Ectodermal cell (in vitro differentiated cells): Measurements from ENCODE around the gene GATD1.

ENCODE experiments used
- H3K27ac ChIP-seq: 2 replicates; pipeline ENCODE4 v1.7.0; 2013; ENCODE audit warnings: mild to moderate bottlenecking, low read depth, low read length; ENCODE audit not compliant: insufficient read depth, poor library complexity, severe bottlenecking
- H3K27me3 ChIP-seq: 2 replicates; pipeline ENCODE4 v1.7.0; 2013; ENCODE audit warnings: mild to moderate bottlenecking, low read length; ENCODE audit not compliant: insufficient read depth, control insufficient read depth, poor library complexity, severe bottlenecking
- H3K36me3 ChIP-seq: one replicate; pipeline ENCODE4 v1.7.0; 2013; ENCODE audit warnings: low read length; ENCODE audit not compliant: control insufficient read depth, insufficient read depth
- H3K4me1 ChIP-seq: one replicate; pipeline ENCODE4 v1.7.0; 2013; ENCODE audit warnings: low read length; ENCODE audit not compliant: control insufficient read depth, insufficient read depth
- H3K4me3 ChIP-seq: 2 replicates; pipeline ENCODE4 v1.7.0; 2013; ENCODE audit warnings: low read depth, low read length, control low read depth; ENCODE audit not compliant: insufficient read depth
- H3K9me3 ChIP-seq: 2 replicates; pipeline ENCODE4 v1.7.0; 2013; ENCODE audit warnings: mild to moderate bottlenecking, low read length, moderate library complexity; ENCODE audit not compliant: control insufficient read depth
- WGBS, 2 experiments: methylation state at CpG; one replicate each; pipeline ENCODE4 v1.1.7; 2013; ENCODE audit warnings: missing lambda C conversion rate in 2 of 2; 5-methylcytosine and 5-hydroxymethylcytosine counted together

The GATD1 gene

DNA sequence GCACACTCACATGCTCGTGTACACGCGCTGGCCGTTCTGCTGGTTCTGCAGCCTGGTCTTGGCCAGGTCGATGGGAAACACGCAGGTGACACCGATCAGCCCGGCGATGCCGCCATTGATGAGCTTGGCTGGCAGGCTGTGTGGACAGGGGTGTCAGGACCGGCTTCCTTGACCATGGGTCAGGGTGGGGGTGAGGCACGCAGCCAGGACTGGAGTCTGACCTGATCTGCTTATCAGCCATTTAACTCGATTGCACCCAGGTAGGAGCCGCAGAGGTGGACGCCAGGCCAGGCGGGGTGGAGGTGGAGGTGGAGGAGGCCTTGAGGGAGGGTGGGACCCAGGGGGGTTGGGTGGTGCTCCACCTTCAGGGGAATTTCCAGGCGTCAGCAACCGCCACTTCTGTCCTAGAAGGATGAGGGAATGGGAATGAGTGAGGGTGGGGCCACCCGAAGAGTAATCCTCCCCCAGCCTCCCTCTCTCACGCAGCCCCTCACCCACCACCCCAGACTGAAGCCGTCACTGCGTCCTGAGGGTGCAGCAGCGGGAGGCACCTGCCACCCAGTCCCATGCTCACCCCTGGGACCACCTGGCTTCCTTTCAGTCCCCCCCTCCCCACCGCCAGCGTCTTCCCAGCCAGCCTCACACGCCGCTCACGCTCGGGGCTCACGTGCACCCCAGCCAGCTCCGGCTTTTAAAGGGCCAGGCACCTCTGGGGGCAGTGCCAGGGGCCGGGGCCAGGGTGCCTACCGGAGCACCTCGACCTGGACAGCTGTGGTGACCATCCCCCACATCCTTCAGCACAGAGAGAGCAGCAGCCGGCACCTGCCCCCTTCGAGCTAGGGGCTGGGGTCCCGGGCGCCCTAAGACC lies 17.7 kb upstream of the GATD1 start:
- Histone ChIP-seq H3K27ac (no peak overlapping the region), H3K9me3 (no peaks in the 10 kb centered on the region), H3K36me3 (peaks cover 15% of the 10 kb centered on the region), H3K27me3 (no peaks in the 10 kb centered on the region), H3K4me3 (no peak overlapping the region), H3K4me1 (peaks cover 25% of the 10 kb centered on the region)
- WGBS, 2 experiments, result 88 to 90% methylated on average over 38 of the region's 38 CpGs

DNA sequence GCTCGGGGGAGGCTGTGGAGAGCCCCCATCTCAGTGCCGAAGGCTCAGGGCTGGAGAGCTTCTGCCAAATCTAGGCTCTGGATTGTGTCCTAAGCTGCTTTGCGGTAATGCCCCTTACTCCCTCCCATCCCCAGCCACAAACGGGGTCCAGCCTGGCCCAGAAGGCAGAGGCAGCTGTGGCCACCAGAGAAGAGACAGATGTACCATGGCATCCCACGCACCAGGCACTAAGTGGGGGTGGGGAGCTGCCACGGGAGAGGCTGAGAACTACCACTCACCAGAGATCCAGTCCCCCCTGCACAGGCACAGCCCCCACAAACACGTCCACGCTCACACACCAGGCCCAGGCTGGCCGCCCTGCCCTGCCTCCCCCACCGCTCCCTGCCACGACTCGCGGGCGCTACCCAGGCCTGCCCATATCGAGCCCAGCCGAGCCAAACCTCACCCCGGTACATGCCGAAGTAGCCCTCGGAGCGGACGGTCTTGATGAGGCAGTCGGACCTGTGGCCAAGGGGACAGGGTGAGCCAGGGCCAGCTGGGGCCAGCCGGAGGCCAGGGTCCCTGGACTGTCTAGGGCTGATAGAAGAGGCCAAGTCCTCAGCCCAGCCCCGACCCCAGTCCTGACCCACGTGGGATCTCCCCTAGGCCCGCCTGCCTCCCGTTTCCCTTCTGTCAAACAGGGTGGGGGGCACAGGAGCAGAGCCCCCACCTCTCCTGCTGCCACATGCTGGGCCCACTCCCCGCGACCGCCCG lies 16.9 kb upstream of the GATD1 start:
- H3K9me3 ChIP-seq, result no peaks in the 10 kb centered on the region
- H3K27ac ChIP-seq, result no peak overlapping the region
- peaks cover 25% of the 10 kb centered on the region for H3K4me1 ChIP-seq
- 94 to 96% methylated on average over 31 of the region's 31 CpGs for WGBS, 2 experiments
- H3K27me3 ChIP-seq, result no peaks in the 10 kb centered on the region
- H3K4me3 ChIP-seq, result no peak overlapping the region
- H3K36me3 ChIP-seq, result peaks cover 15% of the 10 kb centered on the region

DNA sequence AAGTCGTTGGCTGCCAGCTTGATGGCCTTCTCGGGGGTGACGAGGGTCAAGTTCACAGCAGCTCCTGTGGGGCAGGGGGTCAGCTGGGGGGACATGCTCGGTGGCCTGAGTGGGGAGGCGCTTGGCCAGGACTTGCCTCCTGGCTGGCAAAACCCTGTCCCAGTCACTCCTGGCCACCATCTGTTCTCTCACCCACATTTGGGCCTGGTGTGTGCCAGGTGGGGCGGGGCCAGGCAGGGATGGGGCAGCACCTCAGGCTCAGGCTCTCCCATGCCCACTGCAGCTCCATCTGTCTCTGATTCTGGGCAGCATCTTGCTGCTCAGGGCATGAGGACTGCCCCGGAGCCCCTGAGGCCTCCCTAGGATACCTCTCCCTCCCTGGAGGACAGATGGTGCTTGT lies 16.3 kb upstream of the GATD1 start:
- H3K27ac ChIP-seq, result no peak overlapping the region
- H3K4me1 ChIP-seq, result peaks cover 32% of the 10 kb centered on the region
- H3K27me3 ChIP-seq, result no peaks in the 10 kb centered on the region
- H3K9me3 ChIP-seq, result no peaks in the 10 kb centered on the region
- WGBS, 2 experiments, result 87 to 88% methylated on average over 7 of the region's 7 CpGs
- H3K36me3 ChIP-seq, result peaks cover 15% of the 10 kb centered on the region
- H3K4me3 ChIP-seq, result no peak overlapping the region

DNA sequence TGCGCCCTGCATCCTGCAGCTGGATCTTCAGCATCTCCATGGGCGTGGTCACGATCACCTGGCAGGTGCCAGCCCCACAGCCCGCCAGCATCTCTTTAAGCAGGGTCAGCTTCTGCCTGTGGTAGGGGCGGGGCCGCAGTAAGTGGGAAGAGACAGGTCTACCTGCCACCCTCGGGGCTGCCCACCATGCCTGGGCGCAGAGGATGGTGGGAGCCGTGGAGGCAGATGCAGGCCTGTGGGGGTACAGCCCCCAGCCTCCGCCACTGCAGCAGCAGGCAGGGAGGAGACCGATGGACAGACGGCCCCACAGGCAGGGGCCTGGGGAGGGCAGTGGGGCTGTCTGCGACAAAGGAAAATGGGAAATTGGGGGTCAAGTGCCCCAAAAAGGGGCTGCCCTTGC lies 15.6 kb upstream of the GATD1 start:
- Histone ChIP-seq H3K27ac (no peak overlapping the region), H3K36me3 (peaks cover 15% of the 10 kb centered on the region), H3K4me1 (peaks cover 35% of the 10 kb centered on the region), H3K9me3 (no peaks in the 10 kb centered on the region), H3K4me3 (no peak overlapping the region), H3K27me3 (no peaks in the 10 kb centered on the region)
- 95% methylated on average over 13 of the region's 13 CpGs for WGBS, 2 experiments

DNA sequence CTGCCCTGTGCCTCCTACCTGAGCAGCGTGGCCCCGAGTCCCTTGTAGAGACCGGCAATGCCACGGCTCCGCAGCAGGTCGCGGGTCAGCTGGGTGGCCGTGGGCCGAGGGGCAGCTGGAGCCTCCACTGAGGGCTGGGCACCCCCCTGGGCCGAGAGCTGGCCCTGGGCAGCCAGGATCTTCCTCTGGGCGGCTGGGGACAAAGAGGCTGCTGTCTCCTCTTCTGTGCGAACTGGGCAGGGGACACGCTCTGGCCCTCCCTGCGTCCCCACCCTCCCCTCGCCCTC lies 15.2 kb upstream of the GATD1 start:
- H3K9me3 ChIP-seq, result no peaks in the 10 kb centered on the region
- peaks cover 15% of the 10 kb centered on the region for H3K36me3 ChIP-seq
- peaks cover 35% of the 10 kb centered on the region for H3K4me1 ChIP-seq
- H3K27ac ChIP-seq, result no peak overlapping the region
- no peaks in the 10 kb centered on the region for H3K27me3 ChIP-seq
- no peak overlapping the region for H3K4me3 ChIP-seq
- 94 to 96% methylated on average over 15 of the region's 15 CpGs for WGBS, 2 experiments

DNA sequence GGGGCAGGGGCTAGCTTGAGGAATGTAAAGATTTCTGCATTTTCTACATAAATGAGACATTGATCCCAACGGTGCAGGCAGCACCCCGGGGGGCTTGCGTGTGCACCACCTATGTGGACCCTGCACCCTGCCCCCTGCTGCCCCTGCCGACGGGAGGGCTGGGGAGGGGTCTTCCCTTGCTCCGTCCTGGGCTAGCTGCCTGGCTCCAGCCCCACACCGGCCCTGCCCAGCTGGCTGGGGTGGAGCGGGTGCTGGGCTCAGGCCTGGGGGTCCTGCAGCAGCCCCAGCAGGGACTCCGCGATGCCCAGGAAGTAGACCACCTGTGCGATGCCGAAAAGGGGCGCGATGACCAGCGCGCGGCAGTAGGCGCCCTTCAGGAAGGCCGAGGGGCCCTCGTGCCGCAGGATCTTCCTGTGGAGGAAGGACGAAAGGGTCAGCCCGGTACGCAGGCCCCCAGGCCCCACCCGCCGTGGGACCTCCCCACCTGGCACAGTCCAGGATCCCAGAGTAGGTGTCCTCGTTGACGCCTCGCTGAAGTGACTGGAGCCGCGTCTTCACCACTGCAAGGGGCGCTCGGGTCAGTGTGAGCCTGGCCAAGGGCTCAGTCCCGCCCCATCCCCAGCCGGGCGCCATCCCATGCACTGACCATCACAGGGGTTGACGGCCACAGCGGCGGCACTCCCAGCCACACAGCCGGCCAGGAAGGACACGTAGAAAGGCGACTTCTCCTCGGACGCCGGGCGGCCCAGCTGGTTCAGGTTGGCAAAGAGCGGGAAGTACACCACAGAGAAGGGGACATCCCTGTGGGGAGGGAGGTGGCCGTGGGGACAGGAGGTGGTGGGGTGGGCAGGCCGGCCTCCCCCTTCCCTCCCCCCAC lies 14.6 kb upstream of the GATD1 start:
- Histone ChIP-seq H3K27me3 (no peaks in the 10 kb centered on the region), H3K36me3 (peaks cover 15% of the 10 kb centered on the region), H3K27ac (no peak overlapping the region), H3K4me1 (peaks cover 34% of the 10 kb centered on the region), H3K9me3 (no peaks in the 10 kb centered on the region), H3K4me3 (no peak overlapping the region)
- WGBS, 2 experiments, result 96% methylated on average over 49 of the region's 49 CpGs

DNA sequence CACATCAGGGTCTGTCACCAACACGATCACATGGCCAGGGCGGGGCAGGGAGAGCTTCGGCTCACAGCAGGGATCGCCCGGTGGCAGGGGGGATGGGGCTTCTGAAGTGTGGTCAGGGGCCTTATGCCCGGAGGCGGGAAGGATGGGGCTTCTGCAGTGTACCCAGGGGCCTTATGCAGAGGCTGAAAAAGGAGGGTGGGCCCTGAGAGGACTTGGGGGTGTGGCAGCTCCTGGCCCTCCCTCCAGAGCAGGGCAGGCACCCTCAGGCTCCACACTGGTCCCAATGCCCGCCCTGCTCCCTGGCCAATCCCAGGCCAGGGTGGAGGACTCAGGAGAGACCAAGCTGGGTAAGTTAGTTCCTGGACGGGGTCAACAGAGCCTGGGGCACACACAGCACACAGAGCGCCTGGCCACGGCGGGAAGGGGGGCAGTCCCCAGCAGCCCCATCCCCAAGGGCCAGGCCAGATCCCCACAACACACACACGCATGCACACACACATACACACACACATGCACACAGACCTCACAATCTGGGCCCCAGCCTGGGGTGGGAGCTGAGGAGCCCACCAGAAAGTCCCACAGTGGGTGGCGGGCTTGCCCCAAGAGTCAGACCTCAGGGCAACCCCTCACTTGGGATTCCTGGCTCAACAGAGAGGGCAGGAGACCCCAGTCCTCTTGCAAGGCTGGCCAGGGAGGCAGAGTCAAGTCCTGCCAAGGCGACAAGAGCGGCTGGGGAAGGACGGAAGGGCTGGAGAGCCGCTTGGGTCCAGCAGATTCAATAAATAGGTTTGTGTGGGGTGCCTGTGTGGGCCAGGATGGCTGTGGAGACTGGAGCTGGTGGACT lies 13.7 kb upstream of the GATD1 start:
- Histone ChIP-seq H3K4me3 (no peak overlapping the region), H3K27ac (no peak overlapping the region), H3K4me1 (peaks cover 27% of the 10 kb centered on the region), H3K36me3 (peaks cover 15% of the 10 kb centered on the region), H3K27me3 (no peaks in the 10 kb centered on the region), H3K9me3 (no peaks in the 10 kb centered on the region)
- 60 to 61% methylated on average over 18 of the region's 18 CpGs for WGBS, 2 experiments

DNA sequence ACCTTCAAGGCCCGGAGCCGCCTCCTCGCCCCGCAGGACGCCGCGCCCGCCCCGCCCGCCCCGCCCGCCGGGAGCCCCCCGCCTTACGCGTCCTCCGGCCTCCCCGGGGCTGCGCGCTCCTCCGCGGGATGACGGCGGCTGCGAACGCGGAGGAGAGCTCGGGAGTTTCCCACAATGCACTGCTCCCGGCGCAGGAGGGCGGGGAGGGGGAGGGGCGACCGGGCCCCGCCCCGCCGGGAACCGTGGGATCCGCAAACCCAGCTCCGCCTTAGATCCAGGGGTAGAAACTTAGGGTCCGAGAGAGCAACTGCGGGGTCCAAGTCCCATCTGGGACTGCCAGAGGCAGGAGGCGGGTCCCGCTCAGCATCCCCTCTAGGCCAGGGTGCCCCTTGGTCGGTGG lies 12.7 kb upstream of the GATD1 start, which contains the start of gene CEND1:
Gene CEND1, minus strand, starts transcription at position 148 of the 400 bp plus-strand sequence. CDS start 1,514 bp downstream, outside the sequence.
- H3K4me3 ChIP-seq, result no peak within 1 kb of the TSS
- H3K4me1 ChIP-seq, result peaks cover 21% of the 10 kb centered on the region
- H3K27ac ChIP-seq, result no peak within 1 kb of the TSS
- no peaks in the 10 kb centered on the region for H3K9me3 ChIP-seq
- H3K36me3 ChIP-seq, result peaks cover 15% of the 10 kb centered on the region
- WGBS, 2 experiments, result 34 to 42% methylated on average over 44 of the region's 44 CpGs
- no peaks in the 10 kb centered on the region for H3K27me3 ChIP-seq
